HepG2 (cell line): ENCODE results near the gene KIRREL2. TPM values are rescaled to one million over a fixed set of nuclear protein-coding genes. Genes with fewer than 3 reads are reported as not detected.
A peak's percentile ranks its signal among the peaks of the same experiment; 100 is the strongest.

Experiments used
- GABPA ChIP-seq, 2 experiments: IDR thresholded peaks; 2 replicates each; pipeline ENCODE4 v1.6.1; 2011 to 2016; ENCODE audit warnings: low read depth in 2 of 2, low read length in 1 of 2, missing biosample characterization in 1 of 2, missing genetic modification characterization in 1 of 2
- HMG20A ChIP-seq: IDR thresholded peaks from 2 replicates; pipeline ENCODE4 v1.6.1; 2016; ENCODE audit warnings: borderline replicate concordance
- KDM2A ChIP-seq: sonication (generic); formaldehyde crosslinking; IDR thresholded peaks from 2 replicates; pipeline ENCODE4 v1.4.0; 2020; ENCODE audit warnings: low read depth, missing genetic modification reagents, borderline replicate concordance
- NFIC ChIP-seq: IDR thresholded peaks from 2 replicates; pipeline ENCODE4 v1.6.1; 2012; ENCODE audit warnings: mild to moderate bottlenecking, low read length, inconsistent platforms
- RCOR2 ChIP-seq: IDR thresholded peaks from 2 replicates; pipeline ENCODE4 v1.6.1; 2016; ENCODE audit warnings: missing biosample characterization, missing genetic modification reagents
- RFXAP ChIP-seq: sonication (generic); formaldehyde crosslinking; IDR thresholded peaks from 2 replicates; pipeline ENCODE4 v1.4.0; 2020; ENCODE audit warnings: missing genetic modification reagents, borderline replicate concordance
- ZMYM4 ChIP-seq: sonication (generic); formaldehyde crosslinking; IDR thresholded peaks from 2 replicates; pipeline ENCODE4 v1.8.1; 2023; ENCODE audit warnings: mild to moderate bottlenecking, missing genetic modification reagents
- ZNF33A ChIP-seq: sonication (generic); formaldehyde crosslinking; IDR thresholded peaks from 2 replicates; pipeline ENCODE4 v1.5.1; 2020; ENCODE audit warnings: missing genetic modification reagents, mild to moderate bottlenecking, moderate library complexity, borderline replicate concordance
- polyA plus RNA-seq, 8 experiments: library from polyadenylated mRNA; depleted of rRNA in 3 of 8; stranded (reverse) in 7 of 8; unstranded in 1 of 8; fragments of >200 nt; fragmentation: Illumina TruSeq in 4 of 8; extraction: Trizol in 4 of 8; gene quantifications; 2 replicates each; pipeline versions ENCODE4 v1.2.1 to v1.2.3, GENCODE V29; 2011 to 2016; ENCODE audit warnings: low read depth in 4 of 8, missing spikeins in 1 of 8, mixed read lengths in 1 of 8; ENCODE audit not compliant: insufficient read depth in 1 of 8
- total RNA-seq, 5 experiments: library from RNA; depleted of rRNA; stranded (reverse); fragments of >200 nt; fragmentation: Illumina TruSeq; extraction: Trizol; gene quantifications; 2 replicates each; pipeline ENCODE4 v1.2.3, GENCODE V29; 2016; ENCODE audit warnings: low read depth in 1 of 5
- TF ChIP-seq, protein P1 (sequence below): fragments of 450-650 bp; IDR thresholded peaks from 2 replicates; pipeline ENCODE4 v1.6.1; 2016
- TF ChIP-seq, protein P2 (sequence below): IDR thresholded peaks from 2 replicates; pipeline ENCODE4 v1.6.1; 2016; ENCODE audit warnings: low read depth
- TF ChIP-seq, protein P3 (sequence below): sonication (generic); formaldehyde crosslinking; IDR thresholded peaks from 2 replicates; pipeline ENCODE4 v1.5.0; 2020; ENCODE audit warnings: missing genetic modification reagents, mild to moderate bottlenecking, borderline replicate concordance

The KIRREL2 gene
- total and polyA plus RNA-seq, 2 of the 13 experiments (the other 11 are each of a cell fraction or from before 2014, with no cell fraction given): 0.18 to 2.4 TPM

DNA sequence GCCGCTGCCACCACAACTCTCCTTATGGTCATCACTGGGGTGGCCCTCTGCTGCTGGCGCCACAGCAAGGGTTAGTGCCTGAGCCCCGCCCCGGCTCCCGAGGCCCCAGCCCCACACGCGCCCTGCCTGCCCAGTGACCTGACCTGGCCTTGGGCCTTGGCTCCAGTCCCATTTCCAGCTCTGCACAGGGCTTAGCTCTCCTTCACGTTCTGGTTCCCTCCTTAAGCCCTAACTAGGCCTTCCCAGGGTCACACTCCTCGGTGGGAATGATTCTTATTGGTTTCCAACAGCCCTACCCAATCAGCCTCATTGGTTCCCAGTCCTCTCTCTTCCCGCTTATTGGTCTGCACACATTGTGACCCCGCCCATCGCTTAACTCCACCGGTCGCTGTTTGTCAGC lies 5.8 kb downstream of the KIRREL2 start (continued):
- TF ChIP-seq, protein P1, sequence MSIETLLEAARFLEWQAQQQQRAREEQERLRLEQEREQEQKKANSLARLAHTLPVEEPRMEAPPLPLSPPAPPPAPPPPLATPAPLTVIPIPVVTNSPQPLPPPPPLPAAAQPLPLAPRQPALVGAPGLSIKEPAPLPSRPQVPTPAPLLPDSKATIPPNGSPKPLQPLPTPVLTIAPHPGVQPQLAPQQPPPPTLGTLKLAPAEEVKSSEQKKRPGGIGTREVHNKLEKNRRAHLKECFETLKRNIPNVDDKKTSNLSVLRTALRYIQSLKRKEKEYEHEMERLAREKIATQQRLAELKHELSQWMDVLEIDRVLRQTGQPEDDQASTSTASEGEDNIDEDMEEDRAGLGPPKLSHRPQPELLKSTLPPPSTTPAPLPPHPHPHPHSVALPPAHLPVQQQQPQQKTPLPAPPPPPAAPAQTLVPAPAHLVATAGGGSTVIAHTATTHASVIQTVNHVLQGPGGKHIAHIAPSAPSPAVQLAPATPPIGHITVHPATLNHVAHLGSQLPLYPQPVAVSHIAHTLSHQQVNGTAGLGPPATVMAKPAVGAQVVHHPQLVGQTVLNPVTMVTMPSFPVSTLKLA: no peak
- no peak for TF ChIP-seq RCOR2
- no peak for TF ChIP-seq GABPA (IDR thresholded peaks at IDR 0.05; ENCODE audit: low read depth, low read length)
- TF ChIP-seq GABPA (CRISPR knock-in tag; IDR thresholded peaks at IDR 0.05; ENCODE audit: low read depth): no peak
- TF ChIP-seq RFXAP (CRISPR knock-in tag): no peak
- no peak; the same call in 1 of the 2 replicates for TF ChIP-seq HMG20A
- no peak for TF ChIP-seq ZMYM4
- TF ChIP-seq NFIC: no peak
- TF ChIP-seq KDM2A (CRISPR knock-in tag): 0 out of 2 replicates have a peak, but pooled peaks have one; percentile 20
- no peak for TF ChIP-seq ZNF33A (CRISPR knock-in tag)
- TF ChIP-seq, protein P2, sequence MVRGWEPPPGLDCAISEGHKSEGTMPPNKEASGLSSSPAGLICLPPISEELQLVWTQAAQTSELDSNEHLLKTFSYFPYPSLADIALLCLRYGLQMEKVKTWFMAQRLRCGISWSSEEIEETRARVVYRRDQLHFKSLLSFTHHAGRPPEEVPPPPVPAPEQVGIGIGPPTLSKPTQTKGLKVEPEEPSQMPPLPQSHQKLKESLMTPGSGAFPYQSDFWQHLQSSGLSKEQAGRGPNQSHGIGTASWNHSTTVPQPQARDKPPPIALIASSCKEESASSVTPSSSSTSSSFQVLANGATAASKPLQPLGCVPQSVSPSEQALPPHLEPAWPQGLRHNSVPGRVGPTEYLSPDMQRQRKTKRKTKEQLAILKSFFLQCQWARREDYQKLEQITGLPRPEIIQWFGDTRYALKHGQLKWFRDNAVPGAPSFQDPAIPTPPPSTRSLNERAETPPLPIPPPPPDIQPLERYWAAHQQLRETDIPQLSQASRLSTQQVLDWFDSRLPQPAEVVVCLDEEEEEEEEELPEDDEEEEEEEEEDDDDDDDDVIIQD: no peak
- TF ChIP-seq, protein P3, sequence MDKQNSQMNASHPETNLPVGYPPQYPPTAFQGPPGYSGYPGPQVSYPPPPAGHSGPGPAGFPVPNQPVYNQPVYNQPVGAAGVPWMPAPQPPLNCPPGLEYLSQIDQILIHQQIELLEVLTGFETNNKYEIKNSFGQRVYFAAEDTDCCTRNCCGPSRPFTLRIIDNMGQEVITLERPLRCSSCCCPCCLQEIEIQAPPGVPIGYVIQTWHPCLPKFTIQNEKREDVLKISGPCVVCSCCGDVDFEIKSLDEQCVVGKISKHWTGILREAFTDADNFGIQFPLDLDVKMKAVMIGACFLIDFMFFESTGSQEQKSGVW (CRISPR knock-in tag): no peak
